NB4 (cell line): Measurements from ENCODE around the gene SMOC2.

Source experiments
- POLR2A ChIP-seq: IDR thresholded peaks from 2 replicates; pipeline ENCODE4 v1.6.1; 2011; ENCODE audit warnings: mild to moderate bottlenecking; ENCODE audit not compliant: insufficient read length; ENCODE audit errors: extremely low read depth
- TF ChIP-seq, protein P1 (sequence below): IDR thresholded peaks from one replicate; pipeline ENCODE4 v1.5.1; 2012; ENCODE audit warnings: low read depth, low read length

DNA sequence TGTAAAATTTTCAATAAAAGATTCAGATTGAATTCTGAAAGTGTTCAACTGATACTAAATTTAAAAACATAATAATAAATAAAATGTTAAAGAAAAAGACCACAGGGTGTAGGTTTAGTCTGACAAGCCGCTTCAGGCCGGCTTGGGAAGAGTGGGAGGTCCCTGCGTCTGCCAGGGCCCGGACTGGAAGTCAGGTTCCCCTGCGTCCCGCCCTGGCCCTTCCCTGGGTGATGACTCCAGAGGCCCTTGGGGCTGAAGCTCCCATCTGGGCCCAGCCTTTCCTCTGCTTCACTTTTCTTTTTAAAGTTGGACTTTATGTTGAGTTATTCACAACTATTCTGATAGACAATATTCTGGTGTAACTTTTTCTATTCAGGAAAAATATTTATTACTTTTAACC lies 93.3 kb downstream of the SMOC2 start:
- no peak for TF ChIP-seq POLR2A
- TF ChIP-seq, protein P1, sequence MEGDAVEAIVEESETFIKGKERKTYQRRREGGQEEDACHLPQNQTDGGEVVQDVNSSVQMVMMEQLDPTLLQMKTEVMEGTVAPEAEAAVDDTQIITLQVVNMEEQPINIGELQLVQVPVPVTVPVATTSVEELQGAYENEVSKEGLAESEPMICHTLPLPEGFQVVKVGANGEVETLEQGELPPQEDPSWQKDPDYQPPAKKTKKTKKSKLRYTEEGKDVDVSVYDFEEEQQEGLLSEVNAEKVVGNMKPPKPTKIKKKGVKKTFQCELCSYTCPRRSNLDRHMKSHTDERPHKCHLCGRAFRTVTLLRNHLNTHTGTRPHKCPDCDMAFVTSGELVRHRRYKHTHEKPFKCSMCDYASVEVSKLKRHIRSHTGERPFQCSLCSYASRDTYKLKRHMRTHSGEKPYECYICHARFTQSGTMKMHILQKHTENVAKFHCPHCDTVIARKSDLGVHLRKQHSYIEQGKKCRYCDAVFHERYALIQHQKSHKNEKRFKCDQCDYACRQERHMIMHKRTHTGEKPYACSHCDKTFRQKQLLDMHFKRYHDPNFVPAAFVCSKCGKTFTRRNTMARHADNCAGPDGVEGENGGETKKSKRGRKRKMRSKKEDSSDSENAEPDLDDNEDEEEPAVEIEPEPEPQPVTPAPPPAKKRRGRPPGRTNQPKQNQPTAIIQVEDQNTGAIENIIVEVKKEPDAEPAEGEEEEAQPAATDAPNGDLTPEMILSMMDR, result no peak
